Measurements from ENCODE around the gene PCDHB15.
"Not testable (repeated sequence)": the region's sequence is repeated elsewhere in the genome, so short reads cannot be mapped to it uniquely, and the experiment has no call there.

Gene PCDHB15

DNA sequence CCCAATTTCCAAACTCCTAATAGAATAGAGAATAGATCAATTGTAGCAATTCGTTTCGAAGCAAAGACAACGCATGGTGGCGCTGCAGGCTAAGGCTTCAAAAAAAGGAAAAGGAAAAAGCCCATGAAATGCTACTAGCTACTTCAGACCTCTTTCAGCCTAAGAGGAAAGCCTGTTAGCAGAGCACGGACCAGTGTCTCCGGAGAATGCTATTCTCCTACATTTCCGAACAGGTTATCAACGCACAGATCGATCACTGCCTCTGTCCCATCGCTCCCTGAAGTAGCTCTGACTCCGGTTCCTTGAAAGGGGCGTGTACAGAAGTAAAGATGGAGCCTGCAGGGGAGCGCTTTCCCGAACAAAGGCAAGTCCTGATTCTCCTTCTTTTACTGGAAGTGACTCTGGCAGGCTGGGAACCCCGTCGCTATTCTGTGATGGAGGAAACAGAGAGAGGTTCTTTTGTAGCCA, at the start of gene PCDHB15:
Gene PCDHB15 (plus strand): TSS at position 146 of the 468 bp plus-strand sequence. CDS start 184 bp downstream, at position 330.
- DNase-seq (ENCODE audit: low read depth) = no peak

DNA sequence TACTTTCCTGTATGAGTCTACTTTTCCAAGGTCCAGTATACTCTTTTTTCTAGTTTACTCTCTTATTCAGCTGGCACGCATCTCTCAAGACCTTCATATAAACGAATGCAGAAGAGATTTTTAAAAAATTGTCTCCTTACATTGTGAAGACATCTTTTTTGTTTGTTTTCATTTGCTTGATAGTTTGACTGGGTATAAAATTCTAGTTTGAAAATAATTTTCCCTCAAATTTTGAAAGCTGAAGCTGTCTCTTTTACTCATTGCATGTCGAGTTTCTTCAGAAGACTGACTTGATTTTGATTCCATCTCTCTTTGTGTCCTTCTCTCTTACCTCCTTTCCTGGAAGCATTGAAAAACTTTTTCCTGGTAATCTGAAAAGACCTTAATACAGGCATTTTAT, 48.8 kb upstream of the PCDHB15 start:
- DNase-seq (ENCODE audit: low read depth) = no peak

DNA sequence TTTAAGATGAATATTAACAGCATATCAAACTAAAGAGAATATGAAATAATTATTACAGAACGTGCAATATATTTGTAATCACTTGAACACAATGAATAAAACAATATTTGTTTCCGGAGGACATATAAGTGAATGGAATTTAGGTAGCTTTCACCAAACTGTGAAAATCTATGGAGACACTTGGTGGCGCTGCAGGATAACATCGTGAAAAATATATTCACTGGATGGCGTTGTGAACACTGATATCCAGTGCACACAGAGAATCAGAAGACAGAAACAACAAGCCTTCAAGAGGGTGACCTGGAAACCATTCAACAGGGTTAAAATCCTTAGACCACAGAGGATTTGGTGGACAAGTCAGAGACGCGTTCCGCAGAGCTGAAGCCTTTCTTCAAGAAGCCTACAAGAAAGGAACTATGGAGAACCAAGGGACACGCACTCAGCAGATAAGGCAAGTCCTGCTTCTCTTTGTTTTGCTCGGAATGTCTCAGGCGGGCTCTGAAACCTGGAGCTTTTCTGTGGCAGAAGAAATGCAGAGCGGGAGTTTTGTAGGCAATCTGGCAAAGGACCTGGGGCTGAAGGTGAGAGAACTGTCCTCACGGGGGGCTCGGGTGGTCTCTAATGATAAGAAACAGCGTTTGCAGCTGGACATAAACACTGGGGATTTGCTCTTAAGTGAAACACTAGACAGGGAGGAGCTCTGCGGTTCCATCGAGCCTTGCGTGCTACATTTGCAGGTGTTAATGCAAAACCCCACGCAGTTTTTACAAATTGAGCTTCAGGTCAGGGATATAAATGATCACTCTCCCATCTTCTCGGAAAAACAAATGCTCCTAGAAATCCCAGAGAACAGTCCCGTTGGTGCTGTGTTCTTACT, 45.6 kb upstream of the PCDHB15 start, which contains the start of gene PCDHB11:
Gene PCDHB11 (plus strand): TSS at position 269 of the 877 bp plus-strand sequence. CDS start 148 bp downstream, at position 417.
- DNase-seq (ENCODE audit: low read depth) = no peak

DNA sequence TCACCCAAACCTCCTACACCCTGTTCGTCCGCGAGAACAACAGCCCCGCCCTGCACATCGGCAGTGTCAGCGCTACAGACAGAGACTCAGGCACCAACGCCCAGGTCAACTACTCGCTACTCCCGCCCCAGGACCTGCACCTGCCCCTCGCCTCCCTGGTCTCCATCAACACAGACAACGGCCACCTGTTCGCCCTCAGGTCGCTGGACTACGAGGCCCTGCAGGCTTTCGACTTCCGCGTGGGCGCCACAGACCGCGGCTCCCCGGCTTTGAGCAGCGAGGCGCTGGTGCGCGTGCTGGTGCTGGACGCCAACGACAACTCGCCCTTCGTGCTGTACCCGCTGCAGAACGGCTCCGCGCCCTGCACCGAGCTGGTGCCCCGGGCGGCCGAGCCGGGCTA, 44.1 kb upstream of the PCDHB15 start:
- not testable (repeated sequence) for DNase-seq (ENCODE audit: low read depth)

DNA sequence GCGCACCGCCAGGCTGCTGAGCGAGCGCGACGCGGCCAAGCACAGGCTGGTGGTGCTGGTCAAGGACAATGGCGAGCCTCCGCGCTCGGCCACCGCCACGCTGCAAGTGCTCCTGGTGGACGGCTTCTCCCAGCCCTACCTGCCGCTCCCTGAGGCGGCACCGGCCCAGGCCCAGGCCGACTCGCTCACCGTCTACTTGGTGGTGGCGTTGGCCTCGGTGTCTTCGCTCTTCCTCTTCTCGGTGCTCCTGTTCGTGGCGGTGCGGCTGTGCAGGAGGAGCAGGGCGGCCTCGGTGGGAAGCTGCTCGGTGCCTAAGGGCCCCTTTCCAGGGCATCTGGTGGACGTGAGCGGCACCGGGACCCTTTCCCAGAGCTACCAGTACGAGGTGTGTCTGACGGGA, 43.5 kb upstream of the PCDHB15 start:
- DNase-seq (ENCODE audit: low read depth) = not testable (repeated sequence)

DNA sequence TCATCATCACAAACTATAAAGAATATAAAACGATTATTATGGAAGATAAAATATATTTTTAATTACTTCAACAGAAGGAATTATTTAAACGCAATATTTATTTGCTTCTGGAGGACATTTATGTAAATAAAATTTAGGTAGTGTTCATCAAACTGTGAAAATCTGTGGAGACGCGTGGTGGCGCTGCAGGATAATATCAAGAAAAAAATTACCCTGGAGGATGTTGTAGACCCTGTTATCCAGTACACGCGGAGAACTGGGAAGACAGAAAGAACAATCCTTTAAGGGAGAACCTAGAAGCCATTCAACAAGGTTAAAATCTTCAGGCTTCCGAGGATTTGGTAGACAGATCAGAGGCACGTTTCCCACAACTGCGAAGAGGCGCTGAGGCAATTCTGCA, 36.7 kb upstream of the PCDHB15 start, which contains the start of gene PCDHB12:
Gene PCDHB12 (plus strand): TSS at position 242 of the 400 bp plus-strand sequence. CDS start 189 bp downstream, outside the sequence.
- no peak for DNase-seq (ENCODE audit: low read depth)

DNA sequence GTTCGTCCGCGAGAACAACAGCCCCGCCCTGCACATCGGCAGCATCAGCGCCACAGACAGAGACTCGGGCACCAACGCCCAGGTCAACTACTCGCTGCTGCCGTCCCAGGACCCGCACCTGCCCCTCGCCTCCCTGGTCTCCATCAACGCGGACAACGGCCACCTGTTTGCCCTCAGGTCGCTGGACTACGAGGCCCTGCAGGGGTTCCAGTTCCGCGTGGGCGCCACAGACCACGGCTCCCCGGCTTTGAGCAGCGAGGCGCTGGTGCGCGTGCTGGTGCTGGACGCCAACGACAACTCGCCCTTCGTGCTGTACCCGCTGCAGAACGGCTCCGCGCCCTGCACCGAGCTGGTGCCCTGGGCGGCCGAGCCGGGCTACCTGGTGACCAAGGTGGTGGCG, 34.9 kb upstream of the PCDHB15 start:
- DNase-seq (ENCODE audit: low read depth) = not testable (repeated sequence)

DNA sequence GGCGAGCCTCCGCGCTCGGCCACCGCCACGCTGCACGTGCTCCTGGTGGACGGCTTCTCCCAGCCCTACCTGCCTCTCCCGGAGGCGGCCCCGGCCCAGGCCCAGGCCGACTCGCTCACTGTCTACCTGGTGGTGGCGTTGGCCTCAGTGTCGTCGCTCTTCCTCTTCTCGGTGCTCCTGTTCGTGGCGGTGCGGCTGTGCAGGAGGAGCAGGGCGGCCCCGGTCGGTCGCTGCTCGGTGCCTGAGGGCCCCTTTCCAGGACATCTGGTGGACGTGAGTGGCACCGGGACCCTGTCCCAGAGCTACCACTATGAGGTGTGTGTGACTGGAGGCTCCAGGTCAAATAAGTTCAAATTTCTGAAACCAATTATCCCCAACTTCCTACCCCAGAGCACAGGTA, 34.3 kb upstream of the PCDHB15 start:
- DNase-seq (ENCODE audit: low read depth) = not testable (repeated sequence)

DNA sequence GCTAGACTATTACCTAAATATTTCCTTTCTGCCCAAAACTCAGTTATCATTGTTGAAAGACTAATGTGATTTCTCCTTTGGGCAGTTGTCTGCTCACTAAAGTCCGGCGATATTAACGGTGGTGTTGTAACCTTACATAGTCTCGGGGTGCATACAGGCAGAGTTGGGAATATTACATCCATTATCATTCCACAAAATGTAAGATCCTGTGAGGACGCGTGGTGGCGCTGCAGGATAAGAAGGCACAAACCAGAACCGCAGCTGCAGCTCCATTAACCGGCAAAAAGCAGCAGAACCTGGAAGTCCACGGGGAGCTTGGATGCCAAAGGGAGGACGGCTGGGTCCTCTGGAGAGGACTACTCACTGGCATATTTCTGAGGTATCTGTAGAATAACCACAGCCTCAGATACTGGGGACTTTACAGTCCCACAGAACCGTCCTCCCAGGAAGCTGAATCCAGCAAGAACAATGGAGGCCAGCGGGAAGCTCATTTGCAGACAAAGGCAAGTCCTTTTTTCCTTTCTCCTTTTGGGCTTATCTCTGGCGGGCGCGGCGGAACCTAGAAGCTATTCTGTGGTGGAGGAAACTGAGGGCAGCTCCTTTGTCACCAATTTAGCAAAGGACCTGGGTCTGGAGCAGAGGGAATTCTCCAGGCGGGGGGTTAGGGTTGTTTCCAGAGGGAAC, 31.4 kb upstream of the PCDHB15 start, which contains the start of gene PCDHB13:
Gene PCDHB13 (plus strand): TSS at position 264 of the 684 bp plus-strand sequence. CDS start 205 bp downstream, at position 469.
- DNase-seq (ENCODE audit: low read depth) = not testable (repeated sequence)

DNA sequence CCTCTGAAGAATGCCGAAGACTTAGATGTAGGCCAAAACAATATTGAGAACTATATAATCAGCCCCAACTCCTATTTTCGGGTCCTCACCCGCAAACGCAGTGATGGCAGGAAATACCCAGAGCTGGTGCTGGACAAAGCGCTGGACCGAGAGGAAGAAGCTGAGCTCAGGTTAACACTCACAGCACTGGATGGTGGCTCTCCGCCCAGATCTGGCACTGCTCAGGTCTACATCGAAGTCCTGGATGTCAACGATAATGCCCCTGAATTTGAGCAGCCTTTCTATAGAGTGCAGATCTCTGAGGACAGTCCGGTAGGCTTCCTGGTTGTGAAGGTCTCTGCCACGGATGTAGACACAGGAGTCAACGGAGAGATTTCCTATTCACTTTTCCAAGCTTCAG, 30.6 kb upstream of the PCDHB15 start:
- DNase-seq (ENCODE audit: low read depth) = not testable (repeated sequence)

DNA sequence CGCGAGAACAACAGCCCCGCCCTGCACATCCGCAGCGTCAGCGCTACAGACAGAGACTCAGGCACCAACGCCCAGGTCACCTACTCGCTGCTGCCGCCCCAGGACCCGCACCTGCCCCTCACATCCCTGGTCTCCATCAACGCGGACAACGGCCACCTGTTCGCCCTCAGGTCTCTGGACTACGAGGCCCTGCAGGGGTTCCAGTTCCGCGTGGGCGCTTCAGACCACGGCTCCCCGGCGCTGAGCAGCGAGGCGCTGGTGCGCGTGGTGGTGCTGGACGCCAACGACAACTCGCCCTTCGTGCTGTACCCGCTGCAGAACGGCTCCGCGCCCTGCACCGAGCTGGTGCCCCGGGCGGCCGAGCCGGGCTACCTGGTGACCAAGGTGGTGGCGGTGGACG, 29.7 kb upstream of the PCDHB15 start:
- not testable (repeated sequence) for DNase-seq (ENCODE audit: low read depth)

DNA sequence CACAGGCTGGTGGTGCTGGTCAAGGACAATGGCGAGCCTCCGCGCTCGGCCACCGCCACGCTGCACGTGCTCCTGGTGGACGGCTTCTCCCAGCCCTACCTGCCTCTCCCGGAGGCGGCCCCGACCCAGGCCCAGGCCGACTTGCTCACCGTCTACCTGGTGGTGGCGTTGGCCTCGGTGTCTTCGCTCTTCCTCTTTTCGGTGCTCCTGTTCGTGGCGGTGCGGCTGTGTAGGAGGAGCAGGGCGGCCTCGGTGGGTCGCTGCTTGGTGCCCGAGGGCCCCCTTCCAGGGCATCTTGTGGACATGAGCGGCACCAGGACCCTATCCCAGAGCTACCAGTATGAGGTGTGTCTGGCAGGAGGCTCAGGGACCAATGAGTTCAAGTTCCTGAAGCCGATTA, 29.2 kb upstream of the PCDHB15 start:
- not testable (repeated sequence) for DNase-seq (ENCODE audit: low read depth)

DNA sequence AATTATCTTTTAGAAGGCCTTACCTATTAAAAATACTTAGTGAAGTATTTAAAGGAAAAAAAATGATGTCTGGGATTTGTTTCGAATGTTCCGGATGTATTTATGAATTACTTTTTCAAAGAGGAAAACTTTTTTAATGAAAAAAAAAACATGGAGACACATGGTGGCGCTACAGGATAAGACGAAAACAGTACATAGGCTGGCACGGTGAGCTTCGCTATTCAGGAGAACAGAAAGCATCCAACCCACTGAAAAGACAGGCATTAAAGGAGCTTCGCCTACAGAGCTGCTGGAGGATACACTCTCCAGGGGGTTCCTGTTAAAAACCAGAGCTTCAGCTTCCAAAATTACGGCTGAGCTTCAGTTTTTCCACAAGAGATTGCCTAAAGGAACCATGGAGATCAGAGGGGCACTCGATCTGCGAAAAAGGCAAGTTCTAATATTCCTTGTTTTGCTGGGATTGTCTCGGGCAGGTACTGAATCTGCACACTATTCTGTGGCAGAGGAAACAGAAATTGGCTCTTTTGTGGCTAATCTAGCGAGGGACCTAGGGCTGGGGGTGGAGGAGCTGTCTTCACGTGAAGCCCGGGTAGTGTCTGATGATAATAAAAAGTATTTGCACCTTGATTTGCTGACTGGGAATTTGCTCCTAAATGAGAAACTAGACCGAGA, 21.9 kb upstream of the PCDHB15 start, which contains the start of gene PCDHB14:
Gene PCDHB14 (plus strand): TSS at position 232 of the 672 bp plus-strand sequence. CDS start 163 bp downstream, at position 395.
- DNase-seq (ENCODE audit: low read depth) = peak; percentile 6

DNA sequence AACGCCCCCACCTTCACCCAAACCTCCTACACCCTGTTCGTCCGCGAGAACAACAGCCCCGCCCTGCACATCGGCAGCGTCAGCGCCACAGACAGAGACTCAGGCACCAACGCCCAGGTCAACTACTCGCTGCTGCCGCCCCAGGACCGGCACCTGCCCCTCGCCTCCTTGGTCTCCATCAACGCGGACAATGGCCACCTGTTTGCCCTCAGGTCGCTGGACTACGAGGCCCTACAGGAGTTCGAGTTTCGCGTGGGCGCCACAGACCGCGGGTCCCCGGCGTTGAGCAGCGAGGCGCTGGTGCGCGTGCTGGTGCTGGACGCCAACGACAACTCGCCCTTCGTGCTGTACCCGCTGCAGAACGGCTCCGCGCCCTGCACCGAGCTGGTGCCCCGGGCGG, 20.4 kb upstream of the PCDHB15 start:
- not testable (repeated sequence) for DNase-seq (ENCODE audit: low read depth)

DNA sequence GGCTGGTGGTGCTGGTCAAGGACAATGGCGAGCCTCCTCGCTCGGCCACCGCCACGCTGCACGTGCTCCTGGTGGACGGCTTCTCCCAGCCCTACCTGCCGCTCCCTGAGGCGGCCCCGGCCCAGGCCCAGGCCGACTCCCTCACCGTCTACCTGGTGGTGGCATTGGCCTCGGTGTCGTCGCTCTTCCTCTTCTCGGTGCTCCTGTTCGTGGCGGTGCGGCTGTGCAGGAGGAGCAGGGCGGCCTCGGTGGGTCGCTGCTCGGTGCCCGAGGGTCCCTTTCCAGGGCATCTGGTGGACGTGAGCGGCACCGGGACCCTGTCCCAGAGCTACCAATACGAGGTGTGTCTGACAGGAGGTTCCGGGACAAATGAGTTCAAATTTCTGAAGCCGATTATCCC, 19.8 kb upstream of the PCDHB15 start:
- DNase-seq (ENCODE audit: low read depth) = not testable (repeated sequence)

DNA sequence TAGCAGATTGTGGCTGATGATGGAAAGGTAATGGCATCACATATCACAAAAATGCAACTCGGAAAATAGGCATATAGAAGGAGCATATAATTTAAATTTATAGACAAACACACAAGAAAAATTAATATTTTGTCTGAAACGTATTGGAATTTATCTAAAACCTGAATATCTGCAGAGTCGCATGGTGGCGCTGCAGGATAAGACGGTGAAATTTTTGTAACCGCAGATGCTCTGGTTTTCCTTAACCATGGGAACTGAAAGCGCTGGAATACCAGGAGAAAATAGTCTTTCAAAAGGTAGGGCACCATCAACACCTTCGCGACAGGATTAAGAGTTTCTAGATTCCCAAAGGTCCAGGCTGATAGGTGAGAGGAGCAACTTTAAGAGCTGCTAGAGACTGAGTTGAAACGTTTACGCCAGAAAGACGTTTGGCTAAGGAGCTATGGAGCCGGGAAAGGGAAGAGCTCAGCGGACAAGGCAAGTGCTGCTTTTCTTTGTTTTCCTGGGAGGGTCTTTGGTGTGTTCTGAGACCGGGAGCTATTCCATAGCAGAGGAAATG, 11.0 kb upstream of the PCDHB15 start:
- DNase-seq (ENCODE audit: low read depth) = no peak

DNA sequence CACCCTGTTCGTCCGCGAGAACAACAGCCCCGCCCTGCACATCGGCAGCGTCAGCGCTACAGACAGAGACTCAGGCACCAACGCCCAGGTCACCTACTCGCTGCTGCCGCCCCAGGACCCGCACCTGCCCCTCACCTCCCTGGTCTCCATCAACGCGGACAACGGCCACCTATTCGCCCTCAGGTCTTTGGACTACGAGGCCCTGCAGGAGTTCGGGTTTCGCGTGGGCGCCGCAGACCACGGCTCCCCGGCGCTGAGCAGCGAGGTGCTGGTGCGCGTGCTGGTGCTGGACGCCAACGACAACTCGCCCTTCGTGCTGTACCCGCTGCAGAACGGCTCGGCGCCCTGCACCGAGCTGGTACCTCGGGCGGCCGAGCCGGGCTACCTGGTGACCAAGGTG, 9.3 kb upstream of the PCDHB15 start:
- not testable (repeated sequence) for DNase-seq (ENCODE audit: low read depth)

DNA sequence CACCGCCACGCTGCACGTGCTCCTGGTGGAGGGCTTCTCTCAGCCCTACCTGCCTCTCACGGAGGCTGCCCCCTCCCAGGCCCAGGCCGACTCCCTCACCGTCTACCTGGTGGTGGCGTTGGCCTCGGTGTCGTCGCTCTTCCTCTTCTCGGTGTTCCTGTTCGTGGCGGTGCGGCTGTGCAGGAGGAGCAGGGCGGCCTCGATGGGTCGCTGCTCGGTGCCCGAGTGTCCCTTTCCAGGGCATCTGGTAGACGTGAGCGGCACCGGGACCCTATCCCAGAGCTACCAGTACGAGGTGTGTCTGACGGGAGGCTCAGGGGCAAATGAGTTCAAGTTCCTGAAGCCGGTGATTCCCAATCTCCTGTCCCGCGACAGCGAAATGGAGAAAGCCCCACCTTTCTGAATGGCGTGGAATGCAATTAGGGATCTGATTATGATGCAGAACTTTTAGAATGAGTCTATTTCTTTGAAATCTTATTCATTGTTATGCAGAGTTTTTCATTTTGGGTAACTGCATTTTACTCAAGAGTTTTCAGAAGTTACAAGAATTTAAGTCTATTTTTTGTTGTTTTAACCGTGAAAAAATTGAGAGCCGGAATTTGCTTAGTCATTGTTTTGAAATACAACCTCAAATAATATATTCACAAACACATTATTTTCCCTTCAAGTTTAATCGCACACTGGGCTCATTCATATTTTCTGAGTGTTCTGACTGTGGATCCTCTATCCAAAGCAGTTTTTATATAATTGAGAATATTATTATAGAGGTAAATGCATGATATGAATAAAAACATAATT, 8.5 kb upstream of the PCDHB15 start:
- no peak for DNase-seq (ENCODE audit: low read depth)

DNA sequence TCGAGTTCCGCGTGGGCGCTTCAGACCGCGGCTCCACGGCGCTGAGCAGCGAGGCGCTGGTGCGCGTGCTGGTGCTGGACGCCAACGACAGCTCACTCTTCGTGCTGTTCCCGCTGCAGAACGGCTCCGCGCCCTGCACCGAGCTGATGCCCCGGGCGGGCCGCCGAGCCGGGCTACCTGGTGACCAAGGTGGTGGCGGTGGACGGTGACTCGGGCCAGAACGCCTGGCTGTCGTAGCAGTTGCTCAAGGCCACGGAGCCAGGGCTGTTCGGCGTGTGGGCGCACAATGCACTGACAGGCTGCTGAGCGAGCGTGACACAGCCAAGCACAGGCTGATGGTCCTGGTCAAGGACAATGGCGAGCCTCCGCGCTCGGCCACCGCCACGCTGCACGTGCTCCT, 3.7 kb upstream of the PCDHB15 start:
- no peak for DNase-seq (ENCODE audit: low read depth)

DNA sequence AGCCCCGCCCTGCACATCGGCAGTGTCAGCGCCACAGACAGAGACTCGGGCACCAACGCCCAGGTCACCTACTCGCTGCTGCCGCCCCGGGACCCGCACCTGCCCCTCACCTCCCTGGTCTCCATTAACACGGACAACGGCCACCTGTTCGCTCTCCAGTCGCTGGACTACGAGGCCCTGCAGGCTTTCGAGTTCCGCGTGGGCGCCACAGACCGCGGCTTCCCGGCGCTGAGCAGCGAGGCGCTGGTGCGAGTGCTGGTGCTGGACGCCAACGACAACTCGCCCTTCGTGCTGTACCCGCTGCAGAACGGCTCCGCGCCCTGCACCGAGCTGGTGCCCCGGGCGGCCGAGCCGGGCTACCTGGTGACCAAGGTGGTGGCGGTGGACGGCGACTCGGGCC, 1.8 kb downstream of the PCDHB15 start:
- DNase-seq (ENCODE audit: low read depth) = not testable (repeated sequence)

DNA sequence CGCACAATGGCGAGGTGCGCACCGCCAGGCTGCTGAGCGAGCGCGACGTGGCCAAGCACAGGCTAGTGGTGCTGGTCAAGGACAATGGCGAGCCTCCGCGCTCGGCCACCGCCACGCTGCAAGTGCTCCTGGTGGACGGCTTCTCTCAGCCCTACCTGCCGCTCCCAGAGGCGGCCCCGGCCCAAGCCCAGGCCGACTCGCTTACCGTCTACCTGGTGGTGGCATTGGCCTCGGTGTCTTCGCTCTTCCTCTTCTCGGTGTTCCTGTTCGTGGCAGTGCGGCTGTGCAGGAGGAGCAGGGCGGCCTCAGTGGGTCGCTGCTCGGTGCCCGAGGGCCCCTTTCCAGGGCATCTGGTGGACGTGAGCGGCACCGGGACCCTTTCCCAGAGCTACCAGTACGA, 2.2 kb downstream of the PCDHB15 start:
- DNase-seq (ENCODE audit: low read depth) = not testable (repeated sequence)

All from GM04504 (cell line).